HCT116 (cell line): ENCODE data around the gene PPM1H.

Source experiments
- ELF1 ChIP-seq: IDR thresholded peaks from 2 replicates; pipeline ENCODE4 v1.6.1; 2012; ENCODE audit warnings: low read depth, borderline replicate concordance
- EZH2phosphoT487 ChIP-seq: fragments of 200-600 bp; IDR thresholded peaks from 2 replicates; pipeline ENCODE4 v1.6.1; 2018; ENCODE audit warnings: antibody characterized with exemption, borderline replicate concordance
- JUND ChIP-seq: IDR thresholded peaks from 2 replicates; pipeline ENCODE4 v1.6.1; 2012
- POLR2A ChIP-seq: IDR thresholded peaks from 2 replicates; pipeline ENCODE4 v1.7.0; 2011; ENCODE audit warnings: borderline replicate concordance; ENCODE audit not compliant: insufficient read depth, insufficient read length; ENCODE audit errors: extremely low read depth
- TF ChIP-seq, protein P1 (sequence below), 3 experiments: fragments of 200-600 bp in 1 of 3; sonication (generic) in 1 of 3; IDR thresholded peaks in 2 of 3; conservative IDR thresholded peaks in 1 of 3; 2 replicates each; pipeline ENCODE4 v1.5.1; 2012 to 2017; ENCODE audit warnings: low read depth in 2 of 3, low read length in 2 of 3, antibody characterized with exemption in 1 of 3, borderline replicate concordance in 1 of 3, control low read depth in 1 of 3, mild to moderate bottlenecking in 1 of 3, mixed read lengths in 1 of 3, mixed run types in 1 of 3, moderate library complexity in 1 of 3; ENCODE audit not compliant: insufficient read depth in 1 of 3
- TF ChIP-seq, protein P2 (sequence below): IDR thresholded peaks from 2 replicates; pipeline ENCODE4 v1.6.1; 2012

GRCh38 chr12:62772416-62772955 lies 162.5 kb downstream of the PPM1H start:
- TF ChIP-seq POLR2A (no peak), JUND (no peak; the same call in 1 of the 2 replicates), ELF1 (no peak), EZH2phosphoT487 (no peak)
- TF ChIP-seq, protein P1, sequence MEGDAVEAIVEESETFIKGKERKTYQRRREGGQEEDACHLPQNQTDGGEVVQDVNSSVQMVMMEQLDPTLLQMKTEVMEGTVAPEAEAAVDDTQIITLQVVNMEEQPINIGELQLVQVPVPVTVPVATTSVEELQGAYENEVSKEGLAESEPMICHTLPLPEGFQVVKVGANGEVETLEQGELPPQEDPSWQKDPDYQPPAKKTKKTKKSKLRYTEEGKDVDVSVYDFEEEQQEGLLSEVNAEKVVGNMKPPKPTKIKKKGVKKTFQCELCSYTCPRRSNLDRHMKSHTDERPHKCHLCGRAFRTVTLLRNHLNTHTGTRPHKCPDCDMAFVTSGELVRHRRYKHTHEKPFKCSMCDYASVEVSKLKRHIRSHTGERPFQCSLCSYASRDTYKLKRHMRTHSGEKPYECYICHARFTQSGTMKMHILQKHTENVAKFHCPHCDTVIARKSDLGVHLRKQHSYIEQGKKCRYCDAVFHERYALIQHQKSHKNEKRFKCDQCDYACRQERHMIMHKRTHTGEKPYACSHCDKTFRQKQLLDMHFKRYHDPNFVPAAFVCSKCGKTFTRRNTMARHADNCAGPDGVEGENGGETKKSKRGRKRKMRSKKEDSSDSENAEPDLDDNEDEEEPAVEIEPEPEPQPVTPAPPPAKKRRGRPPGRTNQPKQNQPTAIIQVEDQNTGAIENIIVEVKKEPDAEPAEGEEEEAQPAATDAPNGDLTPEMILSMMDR (IDR thresholded peaks at IDR 0.05 in 2 of 3, conservative IDR thresholded peaks at IDR 0.05 in 1 of 3; ENCODE audit: borderline replicate concordance in 1 of 3, insufficient read depth in 1 of 3, low read depth in 2 of 3, low read length in 2 of 3) = no peak
- TF ChIP-seq, protein P2, sequence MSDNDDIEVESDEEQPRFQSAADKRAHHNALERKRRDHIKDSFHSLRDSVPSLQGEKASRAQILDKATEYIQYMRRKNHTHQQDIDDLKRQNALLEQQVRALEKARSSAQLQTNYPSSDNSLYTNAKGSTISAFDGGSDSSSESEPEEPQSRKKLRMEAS = no peak
